Neural cell (in vitro differentiated cells): ENCODE measurements around the gene FA2H. TPM values are rescaled to one million over a fixed set of nuclear protein-coding genes. Genes with fewer than 3 reads are reported as not detected.
"Not testable (repeated sequence)": the region's sequence is repeated elsewhere in the genome, so short reads cannot be mapped to it uniquely, and the experiment has no call there.

ENCODE experiments used
- H2AFZ ChIP-seq: fragments of 200-600, 300-800 bp; sonication (generic), shearing (Covaris generic); 2 replicates; pipeline ENCODE4 v1.6.0; 2014; ENCODE audit warnings: low read depth, mild to moderate bottlenecking, antibody characterized with exemption, low read length, moderate library complexity
- H3F3A ChIP-seq: fragments of 200-600 bp; shearing (Covaris generic); 2 replicates; pipeline ENCODE4 v1.6.1; 2016; ENCODE audit warnings: mild to moderate bottlenecking, moderate library complexity, mixed read lengths, antibody characterized with exemption, low read length; ENCODE audit not compliant: insufficient read depth, poor library complexity, severe bottlenecking
- H3K27ac ChIP-seq: fragments of 200-600, 300-800 bp; sonication (generic), shearing (Covaris generic); 2 replicates; pipeline ENCODE4 v1.5.1; 2014; ENCODE audit warnings: mild to moderate bottlenecking, low read length, moderate library complexity
- H3K27me3 ChIP-seq: fragments of 300-800, 200-600 bp; sonication (generic), shearing (Covaris generic); 2 replicates; pipeline ENCODE4 v1.6.0; 2014; ENCODE audit warnings: mild to moderate bottlenecking, low read depth, low read length, moderate library complexity; ENCODE audit not compliant: insufficient read depth
- H3K36me3 ChIP-seq: fragments of 300-800, 200-600 bp; sonication (generic), shearing (Covaris generic); 2 replicates; pipeline ENCODE4 v1.5.1; 2014; ENCODE audit warnings: mild to moderate bottlenecking, antibody characterized with exemption, low read length, moderate library complexity; ENCODE audit not compliant: insufficient read depth
- H3K4me2 ChIP-seq: fragments of 300-800, 200-600 bp; sonication (generic), shearing (Covaris generic); 2 replicates; pipeline ENCODE4 v1.6.0; 2014; ENCODE audit warnings: mild to moderate bottlenecking, low read length
- H3K4me3 ChIP-seq: fragments of 300-800, 200-600 bp; sonication (generic), shearing (Covaris generic); 2 replicates; pipeline ENCODE4 v1.5.1; 2014; ENCODE audit warnings: mild to moderate bottlenecking, low read length, moderate library complexity
- H3K79me2 ChIP-seq: fragments of 200-600 bp; shearing (Covaris generic); replicated peaks from 2 replicates; pipeline ENCODE4 v1.6.0; 2014; ENCODE audit warnings: mild to moderate bottlenecking, low read length, moderate library complexity; ENCODE audit not compliant: insufficient read depth
- H3K9ac ChIP-seq: fragments of 300-800, 200-600 bp; sonication (generic), shearing (Covaris generic); 2 replicates; pipeline ENCODE4 v1.6.1; 2016; ENCODE audit warnings: mild to moderate bottlenecking, low read length, mixed read lengths
- H3K9me2 ChIP-seq: fragments of 200-600 bp; shearing (Covaris generic); 2 replicates; pipeline ENCODE4 v1.6.1; 2016; ENCODE audit warnings: mild to moderate bottlenecking, low read length, mixed read lengths; ENCODE audit not compliant: insufficient read depth
- H3K9me3 ChIP-seq: fragments of 200-600, 300-800 bp; sonication (generic), shearing (Covaris generic); 2 replicates; pipeline ENCODE4 v1.6.1; 2016; ENCODE audit warnings: mild to moderate bottlenecking, mixed run types, low read length, moderate library complexity, mixed read lengths
- H4K20me1 ChIP-seq: fragments of 200-600 bp; shearing (Covaris generic); 2 replicates; pipeline ENCODE4 v1.6.1; 2016; ENCODE audit warnings: mild to moderate bottlenecking, mixed run types; ENCODE audit not compliant: insufficient read depth
- CTCF ChIP-seq: fragments of 450-650 bp; IDR thresholded peaks from 2 replicates; pipeline ENCODE4 v1.5.1; 2014; ENCODE audit warnings: antibody characterized with exemption, mild to moderate bottlenecking, moderate library complexity; ENCODE audit not compliant: poor library complexity, severe bottlenecking
- EP300 ChIP-seq: fragments of 450-650 bp; conservative IDR thresholded peaks from 2 replicates; pipeline ENCODE4 v1.6.1; 2014; ENCODE audit warnings: antibody characterized with exemption, mild to moderate bottlenecking, moderate library complexity; ENCODE audit not compliant: poor library complexity, severe bottlenecking
- EZH2 ChIP-seq: fragments of 200-600, 300-800 bp; shearing (Covaris generic), sonication (generic); IDR thresholded peaks from 2 replicates; pipeline ENCODE4 v1.6.1; 2014; ENCODE audit warnings: antibody characterized with exemption, low read length, borderline replicate concordance, mild to moderate bottlenecking; ENCODE audit not compliant: insufficient read depth, poor library complexity, severe bottlenecking
- MXI1 ChIP-seq: fragments of 450-650 bp; conservative IDR thresholded peaks from 2 replicates; pipeline ENCODE4 v1.6.1; 2014; ENCODE audit warnings: antibody characterized with exemption, mild to moderate bottlenecking; ENCODE audit not compliant: poor library complexity, severe bottlenecking
- POLR2AphosphoS5 ChIP-seq: IDR thresholded peaks from 2 replicates; pipeline ENCODE4 v1.6.1; 2012
- RAD21 ChIP-seq: fragments of 450-650 bp; conservative IDR thresholded peaks from 2 replicates; pipeline ENCODE4 v1.6.1; 2014; ENCODE audit warnings: antibody characterized with exemption, mild to moderate bottlenecking, moderate library complexity
- REST ChIP-seq: IDR thresholded peaks from 2 replicates; pipeline ENCODE4 v1.6.1; 2012; ENCODE audit warnings: borderline replicate concordance
- SMC3 ChIP-seq: fragments of 450-650 bp; conservative IDR thresholded peaks from 2 replicates; pipeline ENCODE4 v1.6.1; 2014; ENCODE audit warnings: antibody characterized with exemption, mild to moderate bottlenecking, moderate library complexity; ENCODE audit not compliant: poor library complexity
- TAF1 ChIP-seq: IDR thresholded peaks from 2 replicates; pipeline ENCODE4 v1.6.1; 2012; ENCODE audit warnings: low read depth
- polyA plus RNA-seq: library from polyadenylated mRNA; depleted of rRNA; stranded (reverse); fragments of >200 nt; gene quantifications from 2 replicates; pipeline ENCODE4 v1.2.3, GENCODE V29; 2014

The FA2H gene
- polyA plus RNA-seq, 1 donor from 2014 or later = not detected

- H3K4me3 ChIP-seq = no peak overlapping the region
- H4K20me1 ChIP-seq = no peaks in the 10 kb centered on the region
- TF ChIP-seq CTCF (no peak), TAF1 (no peak), EZH2 (no peak), POLR2AphosphoS5 (no peak), SMC3 (no peak), EP300 (no peak), MXI1 (no peak), REST (no peak), RAD21 (no peak)
- no peaks in the 10 kb centered on the region for H3F3A ChIP-seq
- H3K27ac ChIP-seq = no peak overlapping the region
- no peaks in the 10 kb centered on the region for H3K9me3 ChIP-seq
- no peaks in the 10 kb centered on the region for H3K79me2 ChIP-seq
- H3K9me2 ChIP-seq = no peaks in the 10 kb centered on the region
- H3K4me2 ChIP-seq = no peak overlapping the region
- no peaks in the 10 kb centered on the region for H3K27me3 ChIP-seq
- no peak overlapping the region for H2AFZ ChIP-seq
- no peak overlapping the region for H3K9ac ChIP-seq
- H3K36me3 ChIP-seq = no peaks in the 10 kb centered on the region
Measured at GRCh38 chr16:74673876-74674275, 100.7 kb downstream of the FA2H start.

- not testable (repeated sequence) for H3K4me2 ChIP-seq, H3K27me3 ChIP-seq, H3K9me3 ChIP-seq, H3K36me3 ChIP-seq, H4K20me1 ChIP-seq, H3F3A ChIP-seq, H2AFZ ChIP-seq, H3K9ac ChIP-seq, H3K4me3 ChIP-seq, H3K27ac ChIP-seq, H3K9me2 ChIP-seq
- peaks cover 16% of the 10 kb centered on the region for H3K79me2 ChIP-seq
Measured at GRCh38 chr16:74668877-74669276, 105.7 kb downstream of the FA2H start.

- Histone ChIP-seq H3K4me3 (peak overlapping the region; percentile 88), H3K9me3 (no peaks in the 10 kb centered on the region), H3K9ac (no peak overlapping the region), H3K79me2 (peaks cover 16% of the 10 kb centered on the region), H3K36me3 (no peaks in the 10 kb centered on the region), H4K20me1 (no peaks in the 10 kb centered on the region), H3F3A (no peaks in the 10 kb centered on the region), H2AFZ (peak overlapping the region; percentile 79), H3K9me2 (no peaks in the 10 kb centered on the region), H3K4me2 (peak overlapping the region; percentile 53), H3K27ac (no peak overlapping the region), H3K27me3 (no peaks in the 10 kb centered on the region)
- TF ChIP-seq SMC3 = no peak
- no peak for TF ChIP-seq CTCF
- no peak for TF ChIP-seq REST
- TF ChIP-seq EZH2 = no peak
- TF ChIP-seq POLR2AphosphoS5 = no peak
- no peak for TF ChIP-seq TAF1
- no peak for TF ChIP-seq RAD21
- no peak for TF ChIP-seq MXI1
- no peak for TF ChIP-seq EP300
Measured at GRCh38 chr16:74667255-74667700, 107.3 kb downstream of the FA2H start.
